ENCODE results near the gene GNG12. TPM values are rescaled to one million over a fixed set of nuclear protein-coding genes. Genes with fewer than 3 reads are reported as not detected.

GNG12 gene
- total RNA-seq, 1 experiment from 2014 or later: 23.7 TPM

DNA sequence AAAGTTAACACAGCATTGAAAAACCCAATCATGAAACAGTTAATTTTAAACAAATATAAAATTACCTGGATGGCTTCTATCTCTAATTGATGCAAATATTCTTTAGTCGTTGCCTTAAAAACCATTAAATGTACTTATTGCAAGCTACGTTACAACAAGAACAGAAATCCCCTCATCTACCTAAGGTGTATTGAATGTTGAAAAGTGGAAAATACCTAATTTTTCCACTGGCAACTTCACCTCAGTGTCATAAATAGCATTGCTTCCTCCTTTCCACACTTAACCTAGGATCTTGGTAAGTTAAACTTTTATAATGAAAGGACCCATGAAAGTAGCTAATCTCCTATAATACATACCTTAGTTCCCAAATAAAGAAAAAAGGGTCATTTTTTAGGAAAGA is 142.9 kb downstream of the GNG12 start (continued):
- TF ChIP-seq FOXP4 (CRISPR knock-in tag; IDR thresholded peaks at IDR 0.05) (no peak), KAT7 (CRISPR knock-in tag; IDR thresholded peaks at IDR 0.05; ENCODE audit: borderline replicate concordance) (no peak)

DNA sequence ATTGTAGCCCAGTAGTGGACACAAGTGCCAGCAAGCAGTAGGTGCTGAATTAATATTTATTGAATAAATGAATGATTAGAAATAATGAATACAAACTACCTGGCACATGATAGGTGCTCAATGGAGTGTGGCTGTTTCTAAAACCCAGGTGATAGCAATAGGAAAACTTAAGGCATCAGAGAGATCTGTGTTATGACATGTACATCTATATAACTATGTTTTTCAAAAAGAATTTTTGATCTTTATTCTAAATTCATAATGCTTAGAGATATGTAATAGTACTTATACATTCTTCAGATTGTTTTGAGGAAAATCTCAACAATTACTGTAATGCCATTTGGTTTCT is 143.3 kb downstream of the GNG12 start:
- Mint-ChIP-seq H3K36me3 (peaks cover 13% of the 10 kb centered on the region), H3K27ac (no peak overlapping the region), H3K9me3 (no peaks in the 10 kb centered on the region), H3K27me3 (ENCODE audit: low read depth) (no peaks in the 10 kb centered on the region), H3K4me1 (peaks cover 17% of the 10 kb centered on the region), H3K4me3 (no peak overlapping the region)
- ATAC-seq (no peak), DNase-seq (ENCODE audit: low spot score) (no peak)
- CTCF ChIA-PET: no interaction called here
- TF ChIP-seq ESRRA (CRISPR knock-in tag; IDR thresholded peaks at IDR 0.05; ENCODE audit: borderline replicate concordance) (no peak), GTF2I (CRISPR knock-in tag; conservative IDR thresholded peaks at IDR 0.05) (no peak), GABPB1 (CRISPR knock-in tag; IDR thresholded peaks at IDR 0.05) (no peak), SP1 (CRISPR knock-in tag; conservative IDR thresholded peaks at IDR 0.05) (no peak), SMAD3 (CRISPR knock-in tag; IDR thresholded peaks at IDR 0.05; ENCODE audit: borderline replicate concordance) (no peak), ATF3 (CRISPR knock-in tag; conservative IDR thresholded peaks at IDR 0.05) (no peak), CREB1 (CRISPR knock-in tag; IDR thresholded peaks at IDR 0.05) (no peak), TEAD4 (CRISPR knock-in tag; IDR thresholded peaks at IDR 0.05) (no peak), RELA (CRISPR knock-in tag; IDR thresholded peaks at IDR 0.05; ENCODE audit: borderline replicate concordance) (no peak), MYBL2 (CRISPR knock-in tag; IDR thresholded peaks at IDR 0.05) (no peak), IRF2 (CRISPR knock-in tag; IDR thresholded peaks at IDR 0.05; ENCODE audit: borderline replicate concordance, low read depth) (no peak)
- TF ChIP-seq, protein P1, sequence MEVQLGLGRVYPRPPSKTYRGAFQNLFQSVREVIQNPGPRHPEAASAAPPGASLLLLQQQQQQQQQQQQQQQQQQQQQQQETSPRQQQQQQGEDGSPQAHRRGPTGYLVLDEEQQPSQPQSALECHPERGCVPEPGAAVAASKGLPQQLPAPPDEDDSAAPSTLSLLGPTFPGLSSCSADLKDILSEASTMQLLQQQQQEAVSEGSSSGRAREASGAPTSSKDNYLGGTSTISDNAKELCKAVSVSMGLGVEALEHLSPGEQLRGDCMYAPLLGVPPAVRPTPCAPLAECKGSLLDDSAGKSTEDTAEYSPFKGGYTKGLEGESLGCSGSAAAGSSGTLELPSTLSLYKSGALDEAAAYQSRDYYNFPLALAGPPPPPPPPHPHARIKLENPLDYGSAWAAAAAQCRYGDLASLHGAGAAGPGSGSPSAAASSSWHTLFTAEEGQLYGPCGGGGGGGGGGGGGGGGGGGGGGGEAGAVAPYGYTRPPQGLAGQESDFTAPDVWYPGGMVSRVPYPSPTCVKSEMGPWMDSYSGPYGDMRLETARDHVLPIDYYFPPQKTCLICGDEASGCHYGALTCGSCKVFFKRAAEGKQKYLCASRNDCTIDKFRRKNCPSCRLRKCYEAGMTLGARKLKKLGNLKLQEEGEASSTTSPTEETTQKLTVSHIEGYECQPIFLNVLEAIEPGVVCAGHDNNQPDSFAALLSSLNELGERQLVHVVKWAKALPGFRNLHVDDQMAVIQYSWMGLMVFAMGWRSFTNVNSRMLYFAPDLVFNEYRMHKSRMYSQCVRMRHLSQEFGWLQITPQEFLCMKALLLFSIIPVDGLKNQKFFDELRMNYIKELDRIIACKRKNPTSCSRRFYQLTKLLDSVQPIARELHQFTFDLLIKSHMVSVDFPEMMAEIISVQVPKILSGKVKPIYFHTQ (CRISPR knock-in tag; IDR thresholded peaks at IDR 0.05): no peak
- POLR2A ChIA-PET: no interaction called here

GRCh38 chr1:67689267-67690017 is 143.8 kb downstream of the GNG12 start:
- no peak for DNase-seq (ENCODE audit: low spot score)
- ChIA-PET POLR2A (no interaction called here), CTCF (no interaction called here)
- Mint-ChIP-seq H3K27ac (no peak overlapping the region; the same call in 1 of the 2 replicates), H3K9me3 (no peaks in the 10 kb centered on the region), H3K36me3 (peaks cover 13% of the 10 kb centered on the region), H3K4me3 (no peak overlapping the region), H3K27me3 (ENCODE audit: low read depth) (no peaks in the 10 kb centered on the region), H3K4me1 (peaks cover 20% of the 10 kb centered on the region)
- TF ChIP-seq SOX15 (CRISPR knock-in tag; IDR thresholded peaks at IDR 0.05): no peak
- no peak for TF ChIP-seq GTF2I (CRISPR knock-in tag; conservative IDR thresholded peaks at IDR 0.05)
- no peak for TF ChIP-seq ELF4 (CRISPR knock-in tag; IDR thresholded peaks at IDR 0.05; ENCODE audit: low read depth)
- no peak for TF ChIP-seq CREM (CRISPR knock-in tag; IDR thresholded peaks at IDR 0.05)
- no peak for TF ChIP-seq ZNF416 (CRISPR knock-in tag; IDR thresholded peaks at IDR 0.05)
- TF ChIP-seq AFF4 (CRISPR knock-in tag; IDR thresholded peaks at IDR 0.05; ENCODE audit: borderline replicate concordance): no peak
- no peak for TF ChIP-seq FOXK1 (CRISPR knock-in tag; IDR thresholded peaks at IDR 0.05)
- ATAC-seq: no peak
